Activated CD4-positive, alpha-beta T cell treated with anti-CD3 and anti-CD28 coated beads, Interleukin-2, amount 50 U/mL, for 4 hours (primary cell): ENCODE measurements around the gene EHMT1.
"Not testable (repeated sequence)": the region's sequence is repeated elsewhere in the genome, so short reads cannot be mapped to it uniquely, and the experiment has no call there.

Experiments used
- DNase-seq, 2 experiments: peaks; one replicate each; pipeline ENCODE4 v3.0.0-alpha.2; 2020

Gene EHMT1

GRCh38 chr9:137619240-137620047, 639 bp downstream of the EHMT1 start:
- DNase-seq = no peak

GRCh38 chr9:137620048-137620405, 1.2 kb downstream of the EHMT1 start:
- no peak for DNase-seq

- no peak for DNase-seq
These were observed 1.8 kb downstream of the EHMT1 start for GRCh38 chr9:137620581-137620980.

- DNase-seq = no peak
These were observed 2.4 kb downstream of the EHMT1 start for GRCh38 chr9:137621131-137621757.

GRCh38 chr9:137622211-137622610, 3.4 kb downstream of the EHMT1 start:
- DNase-seq = not testable (repeated sequence)

GRCh38 chr9:137626464-137626863, 7.7 kb downstream of the EHMT1 start:
- no peak for DNase-seq

- DNase-seq = not testable (repeated sequence)
These were observed 8.6 kb downstream of the EHMT1 start for GRCh38 chr9:137627406-137627805.

GRCh38 chr9:137630126-137630525, 11.3 kb downstream of the EHMT1 start:
- no peak for DNase-seq

- DNase-seq = no peak
These were observed 11.9 kb downstream of the EHMT1 start for GRCh38 chr9:137630679-137631078.

GRCh38 chr9:137631345-137632229, 12.8 kb downstream of the EHMT1 start:
- no peak for DNase-seq

- no peak for DNase-seq
These were observed 13.7 kb downstream of the EHMT1 start for GRCh38 chr9:137632230-137633161.

GRCh38 chr9:137634016-137634415, 15.2 kb downstream of the EHMT1 start:
- no peak for DNase-seq

GRCh38 chr9:137638680-137639079, 19.9 kb downstream of the EHMT1 start:
- DNase-seq = no peak

- no peak for DNase-seq
These were observed 20.7 kb downstream of the EHMT1 start for GRCh38 chr9:137639303-137640051.

GRCh38 chr9:137640862-137641261, 22.1 kb downstream of the EHMT1 start:
- DNase-seq = no peak

GRCh38 chr9:137642118-137642601, 23.4 kb downstream of the EHMT1 start:
- no peak for DNase-seq

- DNase-seq = no peak
These were observed 24.1 kb downstream of the EHMT1 start for GRCh38 chr9:137642892-137643291.

- no peak for DNase-seq
These were observed 25.1 kb downstream of the EHMT1 start for GRCh38 chr9:137643921-137644320.

- DNase-seq = no peak
These were observed 26.4 kb downstream of the EHMT1 start for GRCh38 chr9:137645211-137645610.

GRCh38 chr9:137646341-137646740, 27.5 kb downstream of the EHMT1 start:
- no peak for DNase-seq

- DNase-seq = no peak
These were observed 28.4 kb downstream of the EHMT1 start for GRCh38 chr9:137647096-137647714.
